Hematopoietic multipotent progenitor cell treated with erythropoietin and hydrocortisone succinate and interleukin-3 and kit ligand, for 4 days (in vitro differentiated cells): ENCODE results near the gene KCNJ16.

Source experiments
- DNase-seq: peaks from one replicate; pipeline ENCODE4 v3.0.0-alpha.2; 2015

The KCNJ16 gene

GRCh38 chr17:70099294-70099693 is 24.3 kb downstream of the KCNJ16 start:
- peak; percentile 23 for DNase-seq

DNA sequence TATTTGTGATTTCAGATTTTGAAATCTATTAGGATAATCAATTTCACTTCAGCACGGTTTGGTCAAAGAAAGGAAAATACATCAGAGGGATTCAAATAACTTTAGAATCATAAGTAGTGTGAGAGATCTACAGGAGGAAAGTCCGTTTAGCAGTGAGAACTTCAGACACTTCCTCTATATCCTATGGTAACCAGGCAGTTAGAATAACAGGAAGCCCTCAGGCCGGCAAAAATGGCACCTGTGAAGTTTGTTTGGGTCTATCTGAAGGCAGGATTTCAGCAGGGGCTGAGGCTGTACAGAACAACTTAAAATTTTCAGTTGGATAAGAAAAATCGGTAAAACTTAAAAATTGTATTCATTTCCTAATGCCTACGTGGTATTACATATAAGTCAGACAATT is 24.9 kb downstream of the KCNJ16 start:
- peak; percentile 62 for DNase-seq

DNA sequence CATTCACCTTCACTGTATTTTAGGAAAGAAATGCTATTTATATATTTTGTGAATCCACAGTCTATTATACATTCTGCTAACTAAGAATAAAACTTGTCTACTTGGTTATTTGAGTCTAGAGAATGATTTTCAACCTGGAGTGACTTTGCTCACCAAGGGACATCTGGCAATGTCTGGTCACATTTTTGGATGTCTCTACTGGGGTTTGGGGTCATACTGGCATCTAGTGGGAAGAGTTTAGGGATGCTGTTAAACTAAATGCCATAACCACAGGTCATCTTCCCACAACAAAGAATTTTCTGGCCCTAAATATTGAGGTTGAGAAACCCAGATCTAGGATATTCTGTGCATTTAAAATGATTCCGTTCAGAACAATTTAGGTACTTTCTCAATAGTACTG is 26.0 kb downstream of the KCNJ16 start:
- DNase-seq: peak; percentile 32

DNA sequence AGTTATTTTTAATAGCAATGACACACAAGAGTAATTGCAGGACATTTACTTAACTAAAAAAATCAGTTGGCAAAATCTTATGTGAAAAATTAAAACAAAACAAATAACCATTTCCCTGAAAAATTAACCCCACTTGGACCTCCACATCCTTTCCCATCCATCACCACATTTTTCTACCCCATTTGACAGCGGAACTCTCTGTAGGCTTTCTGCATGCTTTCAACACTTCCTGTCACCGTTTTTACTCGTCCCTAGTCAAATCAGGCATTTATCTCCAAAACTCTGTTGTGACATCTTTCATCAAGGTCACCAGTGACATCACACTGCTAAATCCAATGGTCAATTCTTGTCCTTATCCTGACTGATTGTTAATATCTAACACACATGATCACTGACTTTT is 27.5 kb downstream of the KCNJ16 start:
- DNase-seq: peak; percentile 35

DNA sequence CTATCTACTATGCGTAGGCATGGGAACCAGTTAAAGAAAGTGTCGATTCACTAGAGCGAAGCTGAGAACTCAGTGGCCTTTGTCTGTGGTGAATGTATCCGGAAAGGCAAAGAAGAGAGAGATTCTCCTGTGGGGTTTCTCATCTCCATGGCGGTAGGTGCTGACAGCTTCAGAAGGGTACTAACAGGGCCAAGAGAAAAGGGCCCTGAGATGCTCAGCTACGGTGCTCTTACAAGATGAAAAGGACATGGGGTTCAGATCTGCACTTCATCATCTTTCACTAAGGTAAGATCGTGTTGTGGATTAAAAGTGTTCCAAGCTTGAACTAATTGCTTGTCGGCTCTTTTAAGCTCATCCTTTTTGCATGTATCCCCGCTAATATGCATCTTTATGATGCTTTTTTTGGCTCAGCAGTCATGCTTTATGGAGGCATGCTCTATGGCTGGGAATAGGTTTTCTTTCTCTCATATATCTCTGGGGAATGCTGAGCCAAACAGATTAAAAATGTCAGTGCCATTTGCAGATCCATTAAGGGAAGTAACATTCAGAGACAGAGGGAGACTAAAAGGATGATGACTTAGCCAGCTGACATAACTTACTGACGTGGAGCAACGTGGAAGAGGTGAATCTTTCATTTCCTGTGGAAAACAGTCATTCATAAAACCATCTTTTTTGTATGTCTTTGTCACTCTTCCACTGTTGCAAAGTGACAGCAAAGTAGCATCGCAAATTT is 29.9 kb downstream of the KCNJ16 start:
- no peak for DNase-seq

- no peak for DNase-seq
Measured at GRCh38 chr17:70105641-70106040, 30.6 kb downstream of the KCNJ16 start.

DNA sequence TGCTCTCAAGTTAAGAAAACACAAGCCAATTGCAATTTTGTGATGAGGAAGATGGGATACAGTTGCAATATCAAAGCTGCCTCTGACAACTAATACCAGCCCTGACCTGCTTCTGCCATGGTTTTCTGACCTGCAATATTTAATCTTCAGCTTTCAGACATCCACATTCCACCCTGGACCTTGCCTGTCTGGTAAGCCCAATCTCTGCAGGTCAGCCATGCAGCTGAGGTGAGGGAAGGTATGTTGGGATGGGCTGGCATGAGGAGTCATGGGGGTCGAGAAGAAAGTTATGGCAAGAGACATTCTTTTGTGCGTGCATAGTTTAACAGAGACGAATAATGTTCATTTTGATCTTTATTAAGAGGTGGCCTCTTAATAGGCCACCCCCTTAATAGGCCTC is 31.5 kb downstream of the KCNJ16 start:
- DNase-seq: no peak

- no peak for DNase-seq
Measured at GRCh38 chr17:70107441-70107840, 32.4 kb downstream of the KCNJ16 start.

DNA sequence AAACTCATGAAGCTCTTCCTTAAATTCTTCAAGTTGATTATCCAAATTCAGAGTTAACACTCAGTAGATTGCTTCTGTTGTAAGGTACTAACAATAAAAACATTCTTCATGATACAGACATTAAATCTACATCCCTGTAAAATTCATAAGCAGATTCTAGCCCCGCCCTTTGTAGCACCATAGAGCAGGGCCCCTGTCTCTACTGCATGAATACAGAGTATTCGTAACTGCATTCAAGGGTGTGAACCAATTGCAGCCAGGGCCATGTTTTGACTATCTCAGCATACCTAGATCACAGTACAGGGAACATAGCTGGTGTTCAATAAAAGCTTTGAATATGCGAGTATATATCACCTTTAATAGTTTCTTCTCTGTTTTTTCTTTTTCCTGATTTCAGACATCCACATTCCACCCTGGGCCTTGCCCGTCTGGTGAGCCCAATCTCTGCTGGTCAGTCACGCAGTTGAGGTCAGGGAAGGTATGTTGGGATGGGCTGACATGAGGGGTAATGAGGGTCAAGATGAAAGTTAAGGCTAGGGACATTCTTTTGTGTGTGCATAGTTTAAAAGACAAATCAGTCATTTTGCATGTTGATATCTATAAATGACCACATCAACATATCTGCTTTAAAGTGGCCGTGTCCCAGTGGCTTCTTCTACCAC is 33.0 kb downstream of the KCNJ16 start:
- DNase-seq: no peak

DNA sequence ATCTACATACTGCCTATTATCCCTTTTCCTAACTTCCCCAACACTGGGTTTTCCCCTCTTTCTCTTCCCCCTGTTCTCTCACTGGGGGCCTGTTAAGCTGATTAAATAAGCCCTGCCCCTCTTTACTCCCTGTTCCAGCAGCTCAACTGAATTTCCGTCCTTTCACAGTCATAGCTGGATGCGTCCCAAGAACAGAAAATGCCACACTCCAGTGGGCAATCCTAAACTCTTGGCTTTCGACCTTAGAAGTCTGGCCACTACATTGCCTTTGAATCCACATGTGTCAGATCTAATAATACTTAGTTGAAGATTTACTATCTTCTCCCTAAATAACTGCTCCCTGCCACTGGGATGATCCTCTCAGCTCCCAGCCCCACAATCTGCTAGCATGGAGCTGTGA is 34.5 kb downstream of the KCNJ16 start:
- DNase-seq: no peak

DNA sequence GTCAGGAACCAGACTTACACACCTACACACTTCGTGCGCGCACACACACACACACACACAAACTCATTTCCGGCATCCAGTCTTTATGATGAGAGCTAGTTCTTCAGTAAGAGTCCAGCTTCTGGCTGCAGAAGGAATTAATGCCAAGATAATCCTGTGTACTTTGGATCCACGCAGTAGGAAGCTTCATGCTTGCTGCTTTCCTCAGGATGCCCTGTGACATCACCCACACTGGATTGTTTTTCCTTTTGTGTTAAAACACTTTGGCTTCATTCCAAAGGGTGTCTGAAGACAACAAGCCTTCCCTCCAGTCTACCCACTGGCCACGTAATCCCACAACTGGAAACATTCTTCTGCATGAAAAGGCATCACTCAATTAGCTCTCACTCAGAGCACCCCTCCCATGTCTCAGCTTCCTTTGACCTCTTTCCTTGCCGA is 35.4 kb downstream of the KCNJ16 start:
- no peak for DNase-seq

- DNase-seq: peak; percentile 42
Measured at GRCh38 chr17:70111201-70111600, 36.2 kb downstream of the KCNJ16 start.

- DNase-seq: no peak
Measured at GRCh38 chr17:70114405-70114804, 39.4 kb downstream of the KCNJ16 start.

DNA sequence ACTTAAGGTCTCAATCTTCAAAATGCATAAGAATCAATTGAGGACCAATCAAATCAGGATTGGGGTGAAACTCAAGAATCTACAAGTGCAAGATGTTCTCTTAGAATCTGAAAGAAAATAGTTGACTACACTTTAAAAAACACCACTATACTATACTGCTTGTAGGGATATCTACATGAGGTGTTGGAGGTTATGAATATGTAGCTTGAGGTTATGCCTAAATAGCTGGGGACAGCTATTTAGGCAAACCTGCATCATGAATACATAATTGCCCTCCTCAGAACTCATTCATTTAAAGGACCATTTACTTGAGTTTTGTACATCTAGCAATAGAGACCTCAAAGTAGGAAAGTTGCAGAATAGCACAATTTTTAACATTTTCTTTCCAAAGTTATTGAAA is 40.1 kb downstream of the KCNJ16 start:
- DNase-seq: no peak

GRCh38 chr17:70116919-70117318 is 41.9 kb downstream of the KCNJ16 start:
- DNase-seq: no peak

DNA sequence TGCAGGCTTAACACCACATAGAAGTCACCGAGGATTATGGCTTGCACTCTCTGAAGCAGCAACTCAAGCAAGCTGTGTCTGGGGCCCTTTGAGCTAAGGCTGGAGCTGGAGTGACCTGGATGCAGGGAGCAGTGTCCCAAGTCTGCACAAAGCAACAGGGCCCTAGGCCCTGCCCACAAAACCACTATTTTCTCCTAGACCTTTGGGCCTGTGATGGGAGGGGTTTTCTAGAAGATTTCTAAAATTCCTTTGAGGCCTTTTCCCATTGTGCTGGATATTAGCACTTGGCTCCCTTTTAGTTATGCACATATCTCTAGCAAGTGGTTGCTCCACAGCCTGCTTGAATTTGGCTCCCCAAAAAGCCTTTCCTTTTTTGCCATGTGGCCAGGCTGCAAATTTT is 44.5 kb downstream of the KCNJ16 start:
- DNase-seq: no peak

DNA sequence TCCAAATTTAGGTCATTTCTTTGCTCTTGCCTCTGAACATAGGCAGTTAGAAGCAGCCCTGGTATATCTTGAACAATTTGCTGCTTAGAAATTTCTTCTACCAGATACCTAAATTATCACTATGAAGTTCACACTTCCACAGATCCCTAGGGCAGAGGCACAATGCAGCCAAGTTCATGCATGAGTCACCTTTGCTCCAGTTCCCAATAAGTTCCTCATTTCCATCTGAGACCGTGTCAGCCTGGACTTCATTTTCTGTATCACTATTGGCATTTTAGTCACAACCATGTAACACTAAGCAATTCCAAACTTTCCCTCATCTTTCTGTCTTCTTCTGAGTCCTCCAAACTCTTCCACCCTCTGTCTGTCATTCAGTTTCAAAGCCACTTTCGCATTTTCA is 45.0 kb downstream of the KCNJ16 start:
- peak; percentile 15 for DNase-seq

GRCh38 chr17:70120425-70120824 is 45.4 kb downstream of the KCNJ16 start:
- DNase-seq: peak; percentile 37

- peak; percentile 45 for DNase-seq
Measured at GRCh38 chr17:70121126-70121525, 46.1 kb downstream of the KCNJ16 start.

DNA sequence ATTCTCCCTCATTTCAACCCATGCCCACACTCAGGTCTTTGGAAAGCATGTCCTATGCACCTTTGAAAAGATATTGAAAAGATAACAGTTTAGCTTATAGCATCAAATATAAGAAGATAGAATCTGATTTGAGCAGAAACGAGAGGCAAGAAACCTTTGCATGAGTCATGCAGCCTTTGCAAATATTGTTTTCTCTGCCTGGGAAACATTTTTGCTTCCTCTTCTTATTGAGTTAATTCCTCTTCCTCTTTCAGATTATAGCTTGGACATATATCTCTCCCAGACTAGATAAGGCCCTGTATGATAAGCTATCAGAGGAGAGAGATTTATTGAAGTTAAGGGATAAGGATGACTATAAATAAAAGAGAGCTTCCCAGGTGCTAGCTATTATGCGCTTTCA is 48.2 kb downstream of the KCNJ16 start:
- DNase-seq: peak; percentile 53

- no peak for DNase-seq
Measured at GRCh38 chr17:70124723-70125122, 49.7 kb downstream of the KCNJ16 start.

GRCh38 chr17:70127221-70127873 is 52.3 kb downstream of the KCNJ16 start:
- DNase-seq: no peak

GRCh38 chr17:70128727-70129238 is 53.8 kb downstream of the KCNJ16 start:
- peak; percentile 4 for DNase-seq

DNA sequence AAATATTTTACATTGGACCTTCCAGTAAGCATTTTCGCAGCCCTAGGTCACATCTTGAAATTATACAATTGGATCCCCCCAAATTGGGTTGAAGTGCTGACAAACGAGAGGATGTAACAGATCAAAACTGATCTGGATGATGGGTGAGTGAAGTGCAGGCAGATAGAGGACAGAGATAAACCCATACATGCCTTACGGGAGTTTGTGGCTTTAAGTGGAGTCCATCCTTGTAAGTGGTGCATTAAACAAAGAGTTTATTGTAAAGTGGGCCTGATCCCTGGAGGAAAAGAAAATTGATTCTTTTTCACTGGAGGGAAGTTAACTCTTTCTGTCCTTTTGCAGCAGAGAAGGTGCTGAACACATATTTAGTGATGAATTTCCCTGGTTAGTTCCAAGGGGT is 55.3 kb downstream of the KCNJ16 start:
- no peak for DNase-seq
